NCI-H2171 (cell line): ENCODE measurements around the gene CARS1.

Source experiments
- DNase-seq: peaks from one replicate; lab custom pipeline; 2025; lab: John Stamatoyannopoulos, UW

The CARS1 gene

GRCh38 chr11:2991452-2992233, 65.6 kb downstream of the CARS1 start:
- no peak for DNase-seq

GRCh38 chr11:2990617-2991451, 66.4 kb downstream of the CARS1 start:
- no peak for DNase-seq

GRCh38 chr11:2989551-2989950, 67.7 kb downstream of the CARS1 start:
- no peak for DNase-seq

- DNase-seq = no peak
These were observed 68.2 kb downstream of the CARS1 start for GRCh38 chr11:2989006-2989405.

DNA sequence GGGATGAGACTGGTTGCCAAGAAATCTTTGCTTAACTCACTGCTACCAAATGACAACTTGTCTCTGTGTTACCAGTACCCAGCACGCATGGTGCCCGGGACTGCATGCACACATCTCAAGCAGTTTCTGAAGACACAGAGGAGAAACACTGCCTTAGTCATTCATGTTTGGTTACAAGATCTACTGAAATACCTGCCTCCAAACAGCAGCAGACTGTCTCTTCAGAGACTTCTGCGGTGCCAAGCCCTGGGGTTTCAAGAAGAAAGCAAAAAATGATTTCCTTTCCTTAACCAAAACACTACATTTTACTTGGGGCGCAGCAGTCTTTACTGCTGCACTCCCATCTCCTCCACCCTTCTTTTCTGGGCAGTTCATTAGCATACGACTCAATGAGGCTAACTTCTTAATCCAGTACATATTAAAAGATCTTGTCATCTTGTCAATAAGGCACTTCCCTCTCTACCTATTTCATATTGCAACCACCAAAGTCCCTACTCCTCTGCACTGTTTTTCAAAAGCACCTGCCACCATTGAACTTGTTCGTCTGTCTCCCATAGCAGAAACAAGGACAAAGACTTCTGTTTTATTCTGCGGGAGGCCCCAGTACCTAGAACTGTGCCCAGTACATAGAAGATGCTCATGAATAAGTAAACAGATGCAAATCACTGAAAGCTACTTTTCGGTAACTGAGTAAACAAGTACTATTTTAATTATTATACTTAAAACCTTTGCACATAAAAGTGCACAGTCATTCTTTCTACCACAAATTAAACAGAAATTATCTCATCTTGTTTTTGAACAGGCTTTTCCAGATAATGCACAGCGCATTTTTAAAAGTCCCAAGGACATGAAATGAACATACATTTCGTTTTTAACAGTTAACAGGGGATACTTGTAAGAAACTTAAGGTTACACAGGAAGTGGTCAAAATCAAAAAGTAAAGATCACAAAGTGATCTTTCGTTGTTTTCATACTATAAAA, 69.1 kb downstream of the CARS1 start:
- no peak for DNase-seq

GRCh38 chr11:2983908-2984307, 73.3 kb downstream of the CARS1 start:
- no peak for DNase-seq

DNA sequence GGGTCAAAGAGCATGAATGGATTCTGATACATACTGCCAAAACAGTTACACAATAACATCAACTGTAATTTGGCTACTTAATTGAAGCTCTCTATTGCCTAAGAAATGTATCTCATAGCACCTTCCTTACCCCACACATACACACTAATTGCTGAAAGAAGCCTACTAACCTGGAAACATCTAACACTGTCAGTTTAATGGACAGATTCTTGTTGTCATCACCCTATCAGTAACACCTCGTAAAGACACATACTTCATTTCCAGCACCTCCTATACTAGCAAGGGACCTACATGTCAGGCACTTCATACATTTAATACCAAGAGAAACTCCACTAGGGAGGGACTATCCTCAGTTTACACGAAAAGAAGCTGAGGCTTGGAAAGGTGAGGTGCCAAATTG, 75.0 kb downstream of the CARS1 start:
- no peak for DNase-seq

DNA sequence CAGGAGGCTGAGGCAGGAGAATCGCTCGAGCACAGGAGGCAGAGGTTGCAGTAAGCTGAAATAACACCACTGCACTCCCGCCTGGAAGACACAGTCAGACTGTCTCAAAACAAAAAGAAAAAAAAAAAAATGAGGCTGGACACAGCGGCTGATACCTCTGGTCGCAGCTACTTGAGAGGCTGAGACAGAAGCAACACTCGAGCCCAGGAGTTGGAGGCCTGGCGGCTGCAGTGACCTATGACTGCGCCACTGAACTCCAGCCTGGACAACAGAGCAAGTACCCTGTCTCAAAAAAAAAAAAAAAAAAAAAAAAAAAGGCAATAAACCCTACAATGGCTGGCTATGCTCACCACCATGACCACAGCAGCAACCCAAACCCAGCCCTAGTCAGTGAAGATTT, 76.1 kb downstream of the CARS1 start:
- DNase-seq = no peak

GRCh38 chr11:2980168-2980840, 76.9 kb downstream of the CARS1 start:
- no peak for DNase-seq

- DNase-seq = no peak
These were observed 80.1 kb downstream of the CARS1 start for GRCh38 chr11:2977113-2977512.

- DNase-seq = no peak
These were observed 80.7 kb downstream of the CARS1 start for GRCh38 chr11:2976294-2977063.

DNA sequence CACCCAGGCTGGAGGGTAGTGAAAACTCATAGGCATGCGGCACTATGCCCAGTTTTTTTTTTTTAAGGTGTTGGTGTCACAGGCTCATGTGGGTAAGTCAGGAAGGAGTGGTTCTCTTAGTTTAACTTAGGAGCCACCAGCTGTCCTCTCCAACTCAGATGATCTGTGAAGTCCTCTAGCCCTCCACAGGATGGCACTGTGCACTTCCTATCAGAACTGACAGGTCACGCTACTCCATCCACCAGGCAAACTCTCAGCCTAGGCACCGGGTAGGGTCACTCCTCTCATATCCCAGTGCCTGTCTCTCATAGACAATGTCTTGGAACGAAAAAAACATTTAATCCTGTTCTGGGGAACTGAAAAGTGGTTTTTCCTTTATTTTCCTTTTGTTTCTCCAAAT, 81.6 kb downstream of the CARS1 start:
- DNase-seq = no peak

- DNase-seq = no peak
These were observed 83.0 kb downstream of the CARS1 start for GRCh38 chr11:2974272-2974671.

- DNase-seq = no peak
These were observed 88.8 kb downstream of the CARS1 start for GRCh38 chr11:2968341-2968900.

- DNase-seq = no peak
These were observed 92.4 kb downstream of the CARS1 start for GRCh38 chr11:2964782-2965181.

GRCh38 chr11:2963761-2964160, 93.5 kb downstream of the CARS1 start:
- no peak for DNase-seq

DNA sequence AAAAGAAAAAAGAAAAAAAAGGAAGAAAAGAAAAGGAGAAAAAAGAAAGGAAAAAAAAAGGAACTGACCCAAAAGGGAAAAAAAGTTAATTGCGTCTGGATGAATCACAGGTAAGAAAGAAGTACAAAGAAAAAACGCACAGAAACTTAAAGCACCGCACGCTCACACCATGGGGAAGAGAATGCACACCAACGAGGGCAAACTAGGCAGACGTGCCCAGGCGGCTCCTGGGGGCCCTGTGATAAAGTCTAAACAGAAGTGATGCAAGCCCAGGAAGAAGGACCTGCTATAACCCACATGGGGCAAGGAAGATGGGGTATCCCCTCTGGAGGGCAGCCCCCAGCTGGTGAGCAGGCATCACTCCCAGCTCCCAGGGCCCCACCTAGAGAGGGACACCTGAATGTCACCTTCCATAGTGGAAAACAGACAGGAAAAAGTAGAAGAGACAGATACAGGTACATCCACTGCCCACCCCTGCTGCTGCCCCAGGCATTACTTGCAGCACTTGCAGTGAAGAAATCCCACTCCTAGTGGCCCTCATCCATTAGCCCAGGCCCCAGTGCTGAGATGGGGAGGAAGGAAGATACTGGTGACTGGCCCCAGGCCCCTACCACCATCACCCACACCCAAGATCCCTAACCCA, 94.0 kb downstream of the CARS1 start:
- DNase-seq = no peak

DNA sequence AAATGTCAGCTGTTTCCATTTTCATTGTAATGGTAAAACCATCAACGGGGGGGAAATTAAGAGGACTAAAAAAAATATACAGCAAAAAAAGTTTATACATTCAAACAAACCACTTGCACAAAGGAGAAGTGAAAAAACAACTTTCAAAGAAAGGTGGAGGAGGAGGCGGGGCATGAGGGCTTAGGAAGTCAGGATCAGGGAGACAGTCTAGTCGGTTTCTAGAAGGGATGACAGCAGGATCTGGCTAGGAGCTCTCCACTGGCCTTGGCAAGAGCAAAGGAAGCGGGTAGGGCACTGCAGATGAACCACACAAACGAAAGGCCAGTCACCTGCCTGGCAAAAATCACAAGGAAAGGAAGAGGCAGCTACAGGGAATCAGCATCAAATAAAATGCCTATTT, 96.1 kb downstream of the CARS1 start:
- DNase-seq = no peak

- DNase-seq = no peak
These were observed 97.1 kb downstream of the CARS1 start for GRCh38 chr11:2960139-2960538.

GRCh38 chr11:2958251-2958650, 99.0 kb downstream of the CARS1 start:
- DNase-seq = no peak
